Esophagus muscularis mucosa (tissue), 4 donors: ENCODE data around the gene ITPR2. TPM values are rescaled to one million over a fixed set of nuclear protein-coding genes. Genes with fewer than 3 reads are reported as not detected.
"Not testable (repeated sequence)": the region's sequence is repeated elsewhere in the genome, so short reads cannot be mapped to it uniquely, and the experiment has no call there.

ENCODE experiments used
- DNase-seq: peaks from one replicate; pipeline ENCODE4 v3.0.0-alpha.2; 2017; ENCODE audit errors: extremely low spot score
- H3K27ac ChIP-seq, 4 donors: fragments of 200-600 bp; sonication (generic); replicated peaks in 1 of 4; 1 replicate in 3 of 4; 2 replicates in 1 of 4; pipeline ENCODE4 v1.5.1; 2016 to 2019; ENCODE audit warnings: mild to moderate bottlenecking in 1 of 4
- H3K27me3 ChIP-seq, 4 donors: fragments of 200-600 bp; sonication (generic); one replicate each; pipeline versions ENCODE4 v1.5.1 to v1.6.0; 2016 to 2019
- H3K36me3 ChIP-seq, 4 donors: fragments of 200-600 bp; sonication (generic); one replicate each; pipeline ENCODE4 v1.5.1; 2016 to 2019
- H3K4me1 ChIP-seq, 4 donors: fragments of 200-600 bp; sonication (generic); one replicate each; pipeline ENCODE4 v1.5.1; 2016 to 2019
- H3K4me3 ChIP-seq, 4 donors: fragments of 200-600 bp; sonication (generic); 1 replicate in 2 of 4; 2 replicates in 2 of 4; pipeline ENCODE4 v1.5.1; 2016 to 2019; ENCODE audit warnings: mild to moderate bottlenecking in 4 of 4, moderate library complexity in 1 of 4
- H3K9me3 ChIP-seq, 4 donors: fragments of 200-600 bp; sonication (generic); 1 replicate in 3 of 4; 2 replicates in 1 of 4; pipeline ENCODE4 v1.5.1; 2016 to 2019
- EP300 ChIP-seq: sonication (generic); formaldehyde crosslinking; IDR thresholded peaks from one replicate; pipeline ENCODE4 v1.6.1; 2017; ENCODE audit warnings: antibody characterized with exemption
- POLR2A ChIP-seq: fragments of 450-650 bp; IDR thresholded peaks from one replicate; pipeline ENCODE4 v1.6.1; 2017; ENCODE audit warnings: antibody characterized with exemption, moderate library complexity, mild to moderate bottlenecking, low read depth
- POLR2AphosphoS5 ChIP-seq, 2 donors: sonication (generic); formaldehyde crosslinking; IDR thresholded peaks; one replicate each; pipeline ENCODE4 v1.6.1; 2017; ENCODE audit warnings: antibody characterized with exemption in 2 of 2
- whole genome bisulfite sequencing: methylation state at CpG from one replicate; pipeline ENCODE4 v1.1.5; 2018; 5-methylcytosine and 5-hydroxymethylcytosine counted together
- intact Hi-C: fragments of 100-400 bp; cut with DNase I; formaldehyde crosslinking; loops from one replicate; pipeline ENCODE4 v1.15.1; 2023
- total RNA-seq, 4 donors: library from RNA; depleted of rRNA; stranded (reverse); fragments of >200 nt; gene quantifications; one replicate each; pipeline versions ENCODE4 v1.1.0 to v1.2.1, GENCODE V29; 2016
- TF ChIP-seq, protein P1 (sequence below), 3 experiments: fragments of 200-600 bp in 2 of 3; fragments of 450-650 bp in 1 of 3; sonication (generic) in 2 of 3; IDR thresholded peaks; one replicate each; pipeline ENCODE4 v1.5.1; 2017 to 2019; ENCODE audit warnings: antibody characterized with exemption in 3 of 3, mild to moderate bottlenecking in 2 of 3, moderate library complexity in 1 of 3

The ITPR2 gene
- total RNA-seq, 4 donors from 2014 or later, result 23.7 to 26.6 (median 25.4) TPM

DNA sequence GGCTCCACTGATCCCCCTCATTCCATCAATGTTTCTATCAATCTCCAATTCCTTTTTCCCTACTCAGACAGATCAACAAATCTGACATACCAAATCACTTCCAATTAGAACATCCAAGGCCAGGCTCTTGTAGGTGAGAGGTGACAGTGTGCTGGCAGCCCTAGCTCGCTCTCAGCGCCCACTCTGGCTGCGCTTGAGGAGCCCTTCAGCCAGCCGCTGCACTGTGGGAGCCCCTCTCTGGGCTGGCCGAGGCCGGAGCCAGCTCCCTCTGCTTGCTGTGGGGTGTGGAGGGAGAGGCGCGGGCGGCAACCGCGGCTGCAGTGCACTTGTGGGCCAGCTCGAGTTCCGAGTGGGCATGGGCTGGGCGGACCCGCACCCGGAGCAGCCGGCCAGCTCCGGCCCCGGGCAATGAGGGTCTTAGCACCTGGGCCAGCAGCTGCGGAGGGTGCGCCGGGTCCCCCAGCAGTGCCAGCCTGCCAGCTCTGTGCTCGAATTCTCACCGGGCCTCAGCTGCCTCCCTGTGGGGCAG, 6.0 kb upstream of the ITPR2 start:
- H3K27me3 ChIP-seq, result no peaks in the 10 kb centered on the region
- intact Hi-C loops, result loop anchor here (10.0 kb wide), 2 partner anchors 46 to 114 kb away; no protein-coding TSS in a partner anchor
- 93% methylated on average over 7 of the region's 24 CpGs for WGBS
- TF ChIP-seq POLR2A, result no peak
- no peak overlapping the region for H3K4me3 ChIP-seq
- no peak for DNase-seq
- no peak overlapping the region for H3K27ac ChIP-seq
- no peaks in the 10 kb centered on the region for H3K36me3 ChIP-seq
- H3K4me1 ChIP-seq, result peaks cover 0 to 2% (median 2%) of the 10 kb centered on the region in 4 donors
- H3K9me3 ChIP-seq, result no peaks in the 10 kb centered on the region

DNA sequence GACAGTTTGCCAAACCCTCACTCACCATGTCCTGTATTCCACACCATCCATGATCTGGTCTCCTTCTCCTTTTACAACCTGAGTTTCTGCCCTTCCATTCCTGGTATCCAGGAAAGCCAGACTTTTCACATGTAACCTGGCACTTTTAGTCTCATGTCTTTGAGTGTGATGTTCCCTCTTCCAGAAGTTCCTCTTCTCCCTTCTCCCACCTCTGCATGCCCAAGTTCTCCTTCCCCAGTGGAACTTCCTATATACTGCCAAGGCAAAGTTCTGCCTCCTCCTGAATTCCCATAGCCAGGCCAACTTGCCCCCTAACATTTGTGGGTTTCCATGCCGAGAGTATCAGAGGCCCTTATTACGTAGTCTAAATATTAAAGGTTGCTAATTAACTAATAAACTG, 3.2 kb upstream of the ITPR2 start:
- intact Hi-C loops, result loop anchor here (10.0 kb wide), 2 partner anchors 49 to 111 kb away; no protein-coding TSS in a partner anchor
- H3K4me3 ChIP-seq, result no peak overlapping the region
- no peaks in the 10 kb centered on the region for H3K36me3 ChIP-seq
- TF ChIP-seq, protein P1, sequence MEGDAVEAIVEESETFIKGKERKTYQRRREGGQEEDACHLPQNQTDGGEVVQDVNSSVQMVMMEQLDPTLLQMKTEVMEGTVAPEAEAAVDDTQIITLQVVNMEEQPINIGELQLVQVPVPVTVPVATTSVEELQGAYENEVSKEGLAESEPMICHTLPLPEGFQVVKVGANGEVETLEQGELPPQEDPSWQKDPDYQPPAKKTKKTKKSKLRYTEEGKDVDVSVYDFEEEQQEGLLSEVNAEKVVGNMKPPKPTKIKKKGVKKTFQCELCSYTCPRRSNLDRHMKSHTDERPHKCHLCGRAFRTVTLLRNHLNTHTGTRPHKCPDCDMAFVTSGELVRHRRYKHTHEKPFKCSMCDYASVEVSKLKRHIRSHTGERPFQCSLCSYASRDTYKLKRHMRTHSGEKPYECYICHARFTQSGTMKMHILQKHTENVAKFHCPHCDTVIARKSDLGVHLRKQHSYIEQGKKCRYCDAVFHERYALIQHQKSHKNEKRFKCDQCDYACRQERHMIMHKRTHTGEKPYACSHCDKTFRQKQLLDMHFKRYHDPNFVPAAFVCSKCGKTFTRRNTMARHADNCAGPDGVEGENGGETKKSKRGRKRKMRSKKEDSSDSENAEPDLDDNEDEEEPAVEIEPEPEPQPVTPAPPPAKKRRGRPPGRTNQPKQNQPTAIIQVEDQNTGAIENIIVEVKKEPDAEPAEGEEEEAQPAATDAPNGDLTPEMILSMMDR (IDR thresholded peaks at IDR 0.05), result no peak
- TF ChIP-seq POLR2A (no peak), EP300 (no peak), POLR2AphosphoS5 (IDR thresholded peaks at IDR 0.05) (no peak)
- 96% methylated on average over 2 of the region's 2 CpGs for WGBS
- H3K27ac ChIP-seq, result no peak overlapping the region
- no peaks in the 10 kb centered on the region for H3K27me3 ChIP-seq
- no peaks in the 10 kb centered on the region for H3K9me3 ChIP-seq
- peaks cover 3 to 12% (median 10%) of the 10 kb centered on the region in 4 donors for H3K4me1 ChIP-seq
- DNase-seq, result no peak

DNA sequence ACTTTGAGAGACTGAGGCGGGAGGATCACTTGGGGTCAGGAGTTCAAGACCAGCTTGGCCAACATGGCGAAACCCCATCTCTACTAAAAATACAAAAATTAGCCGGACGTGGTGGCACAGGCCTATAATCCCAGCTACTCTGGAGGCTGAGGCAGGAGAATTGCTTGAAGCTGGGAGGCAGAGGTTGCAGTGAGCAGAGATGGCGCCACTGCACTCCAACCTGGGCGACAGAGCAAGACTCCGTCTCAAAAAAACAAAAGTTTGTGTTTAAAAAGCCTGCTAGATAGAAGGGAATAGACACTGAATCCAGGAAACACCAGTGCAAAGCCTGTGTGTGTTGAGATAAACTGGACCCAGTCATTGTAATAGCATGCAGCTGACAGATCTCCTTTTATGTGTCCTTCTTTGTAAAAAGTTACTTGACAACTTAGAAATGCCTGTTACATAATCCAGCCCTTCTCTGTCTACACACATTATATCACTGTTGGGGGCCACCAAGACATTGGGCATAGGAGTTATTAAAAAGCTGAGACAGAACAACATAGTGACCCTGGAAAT, 1.6 kb upstream of the ITPR2 start:
- 95% methylated on average over 7 of the region's 7 CpGs for WGBS
- not testable (repeated sequence) for H3K27me3 ChIP-seq, H3K27ac ChIP-seq, H3K4me3 ChIP-seq, DNase-seq, H3K9me3 ChIP-seq, H3K36me3 ChIP-seq
- intact Hi-C loops, result loop anchor here (10.0 kb wide), 2 partner anchors 50 to 110 kb away; no protein-coding TSS in a partner anchor
- H3K4me1 ChIP-seq, result peaks cover 15 to 26% (median 19%) of the 10 kb centered on the region in 4 donors

DNA sequence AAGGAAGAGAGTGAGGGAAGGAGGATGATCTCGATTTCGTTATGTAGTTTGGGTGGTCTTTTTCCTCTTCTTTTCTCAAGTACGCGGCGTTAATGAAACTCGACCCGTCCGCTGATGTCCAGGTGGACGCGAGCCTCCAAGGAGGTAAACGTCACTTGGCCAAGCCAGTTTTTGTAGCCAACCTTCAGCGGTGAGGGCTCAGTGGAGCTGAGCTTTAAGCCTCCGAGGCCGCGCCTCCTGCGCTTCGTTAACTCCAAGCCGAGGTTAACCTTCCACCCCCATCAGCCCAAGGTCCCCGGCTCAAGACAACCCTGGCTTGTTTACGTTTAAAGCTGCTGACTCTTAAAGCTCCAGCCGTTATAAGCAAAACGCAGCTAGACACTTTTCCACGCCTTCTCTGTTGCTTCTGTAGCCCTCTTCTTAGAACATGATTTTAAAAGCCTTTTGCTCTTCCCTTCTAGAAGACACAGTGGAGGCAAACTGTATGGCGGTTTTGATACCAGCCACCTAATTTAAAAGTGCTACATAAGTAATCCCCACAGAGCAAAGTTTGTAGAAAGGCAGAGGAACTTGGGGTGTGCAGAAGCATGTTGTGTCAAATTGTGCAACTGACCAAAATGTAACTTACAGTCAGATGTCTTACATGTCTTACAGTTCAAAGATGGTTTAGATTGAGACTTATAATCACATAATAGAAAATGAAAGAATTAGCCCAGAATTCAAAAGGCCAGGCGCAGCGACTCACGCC, 923 bp upstream of the ITPR2 start:
- peak overlapping the region; percentile 76 to 96 (median 94) for H3K4me3 ChIP-seq
- H3K27ac ChIP-seq, result peak overlapping the region; percentile 65 to 98 (median 96)
- H3K4me1 ChIP-seq, result peaks cover 15 to 26% (median 19%) of the 10 kb centered on the region in 4 donors
- no peaks in the 10 kb centered on the region for H3K36me3 ChIP-seq
- DNase-seq, result no peak
- WGBS, result 23% methylated on average over 27 of the region's 27 CpGs
- intact Hi-C loops, result loop anchor here (10.0 kb wide), 2 partner anchors 51 to 109 kb away; no protein-coding TSS in a partner anchor
- no peak for TF ChIP-seq POLR2A
- TF ChIP-seq, protein P1 (IDR thresholded peaks at IDR 0.05), result no peak
- H3K9me3 ChIP-seq, result no peaks in the 10 kb centered on the region
- no peaks in the 10 kb centered on the region for H3K27me3 ChIP-seq

DNA sequence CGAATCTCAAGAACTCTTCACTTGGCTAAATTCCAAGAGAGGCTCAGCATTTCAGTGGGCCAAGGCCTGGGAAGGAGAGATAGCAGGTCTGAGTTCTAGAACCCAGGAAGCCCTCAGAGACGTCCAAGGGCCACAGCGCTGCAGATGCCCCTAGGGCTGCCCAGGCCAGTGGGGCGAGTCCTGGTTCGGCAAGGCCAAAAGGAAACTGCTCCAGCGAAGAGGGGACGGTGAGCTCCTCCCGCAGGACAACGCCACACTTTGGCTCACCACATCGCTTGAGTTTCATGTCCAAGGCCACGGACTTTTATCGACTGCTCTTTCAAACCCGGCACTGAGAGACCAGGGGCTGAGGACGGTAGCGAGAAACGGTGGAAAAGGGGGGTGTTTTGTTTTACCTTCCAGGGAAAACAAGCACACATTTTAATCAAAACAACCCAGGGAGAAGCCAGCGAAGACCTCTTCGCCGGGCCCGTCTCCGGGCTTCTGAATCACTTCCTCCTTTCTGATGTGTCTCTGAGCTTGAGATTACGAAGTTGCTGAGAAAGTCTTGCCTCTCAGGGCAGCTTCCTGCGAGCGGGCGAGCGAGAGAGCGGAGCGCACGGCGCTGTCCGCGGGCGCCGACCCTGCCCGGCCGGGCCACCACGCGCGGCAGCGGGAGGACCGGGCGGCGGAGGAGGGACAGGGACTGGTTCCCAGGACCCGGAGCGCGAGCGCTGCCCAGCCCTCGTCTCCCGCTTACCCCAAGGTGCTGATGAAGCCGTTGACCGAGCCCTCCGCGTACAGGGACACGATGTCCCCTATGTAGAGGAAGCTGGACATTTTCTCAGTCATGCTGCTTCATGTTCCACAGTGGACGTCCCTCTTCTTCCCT, 808 bp downstream of the ITPR2 start:
- Histone ChIP-seq H3K27me3 (no peaks in the 10 kb centered on the region), H3K9me3 (no peaks in the 10 kb centered on the region), H3K36me3 (no peaks in the 10 kb centered on the region), H3K27ac (peak overlapping the region; percentile 95 to 98 (median 96)), H3K4me3 (peak overlapping the region; percentile 76 to 96 (median 94)), H3K4me1 (peaks cover 15 to 26% (median 19%) of the 10 kb centered on the region in 4 donors)
- WGBS, result 0% methylated on average over 20 of the region's 55 CpGs
- intact Hi-C loops, result loop anchor here (10.0 kb wide), 2 partner anchors 53 to 107 kb away; no protein-coding TSS in a partner anchor
- TF ChIP-seq, protein P1 (IDR thresholded peaks at IDR 0.05), result peak in 1 of 3 experiments; percentile 13
- TF ChIP-seq POLR2A (peak; percentile 18), POLR2AphosphoS5 (IDR thresholded peaks at IDR 0.05) (peak; percentile 45 to 69), EP300 (no peak)
- DNase-seq, result no peak
